WERI-Rb-1 (cell line): ENCODE measurements around the gene ANKRD44.

Source experiments
- DNase-seq: peaks from one replicate; pipeline ENCODE4 v3.0.0-alpha.2; 2020
- H3K27ac ChIP-seq: fragments of 250-450 bp; sonication (Bioruptor Pico); 2 replicates; pipeline ENCODE4 v1.5.1; 2020; ENCODE audit warnings: mild to moderate bottlenecking, moderate library complexity
- H3K27me3 ChIP-seq: fragments of 250-450 bp; sonication (Bioruptor Pico); 2 replicates; pipeline ENCODE4 v1.5.1; 2021; ENCODE audit warnings: mild to moderate bottlenecking, low read depth, moderate library complexity; ENCODE audit not compliant: insufficient read depth, severe bottlenecking
- H3K36me3 ChIP-seq: fragments of 250-450 bp; sonication (Bioruptor Pico); 2 replicates; pipeline ENCODE4 v1.5.1; 2020; ENCODE audit warnings: mild to moderate bottlenecking, moderate library complexity
- H3K4me3 ChIP-seq: 2 replicates; pipeline ENCODE4 v1.5.1; 2011; ENCODE audit warnings: low read depth, mild to moderate bottlenecking, control low read depth, low read length
- H3K9me3 ChIP-seq: fragments of 250-450 bp; sonication (Bioruptor Pico); 2 replicates; pipeline ENCODE4 v1.5.1; 2021; ENCODE audit warnings: mild to moderate bottlenecking, moderate library complexity; ENCODE audit not compliant: severe bottlenecking
- TF ChIP-seq, protein P1 (sequence below): IDR thresholded peaks from 2 replicates; pipeline ENCODE4 v1.5.1; 2011; ENCODE audit warnings: low read depth, mild to moderate bottlenecking, control low read depth, inconsistent platforms, low read length

The ANKRD44 gene

DNA sequence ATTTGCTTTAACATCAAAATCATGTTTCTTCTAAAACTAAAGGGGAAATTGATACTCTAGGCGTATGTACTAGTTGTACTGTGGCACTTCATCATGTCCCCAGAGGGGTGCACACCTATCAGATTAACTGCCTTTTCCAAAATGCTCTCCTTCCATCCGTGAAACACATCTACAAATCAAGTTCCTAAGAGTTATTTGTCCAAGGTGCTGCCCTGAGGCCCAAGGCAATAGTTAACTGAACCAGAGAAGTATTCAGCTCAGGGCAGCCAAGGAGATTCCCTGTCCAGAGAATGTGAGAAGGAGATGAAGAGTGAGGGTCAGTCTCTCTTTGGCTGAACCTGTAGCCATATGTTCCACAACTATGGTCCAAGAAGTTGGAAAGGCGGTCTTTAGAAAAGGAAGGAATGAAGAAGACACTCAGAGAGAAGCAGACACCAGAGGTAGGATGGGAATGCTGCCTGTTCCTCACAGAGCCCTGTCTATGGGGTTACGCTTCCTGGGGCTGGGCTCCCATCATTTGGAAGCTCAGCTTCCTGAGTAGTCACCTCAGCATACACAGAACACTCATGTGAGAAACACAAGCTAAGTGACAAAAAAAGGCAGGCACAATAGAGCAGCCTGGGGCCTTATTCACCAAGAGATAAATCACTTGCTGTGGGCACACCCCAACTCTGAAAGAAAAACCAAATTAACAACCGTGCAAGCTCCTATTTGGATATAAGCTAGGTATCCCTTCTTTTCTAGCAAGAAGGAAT, 55.6 kb downstream of the ANKRD44 start:
- DNase-seq: no peak
- Histone ChIP-seq H3K36me3 (no peaks in the 10 kb centered on the region), H3K4me3 (no peak overlapping the region), H3K27me3 (no peaks in the 10 kb centered on the region), H3K9me3 (no peaks in the 10 kb centered on the region), H3K27ac (no peak overlapping the region)
- TF ChIP-seq, protein P1, sequence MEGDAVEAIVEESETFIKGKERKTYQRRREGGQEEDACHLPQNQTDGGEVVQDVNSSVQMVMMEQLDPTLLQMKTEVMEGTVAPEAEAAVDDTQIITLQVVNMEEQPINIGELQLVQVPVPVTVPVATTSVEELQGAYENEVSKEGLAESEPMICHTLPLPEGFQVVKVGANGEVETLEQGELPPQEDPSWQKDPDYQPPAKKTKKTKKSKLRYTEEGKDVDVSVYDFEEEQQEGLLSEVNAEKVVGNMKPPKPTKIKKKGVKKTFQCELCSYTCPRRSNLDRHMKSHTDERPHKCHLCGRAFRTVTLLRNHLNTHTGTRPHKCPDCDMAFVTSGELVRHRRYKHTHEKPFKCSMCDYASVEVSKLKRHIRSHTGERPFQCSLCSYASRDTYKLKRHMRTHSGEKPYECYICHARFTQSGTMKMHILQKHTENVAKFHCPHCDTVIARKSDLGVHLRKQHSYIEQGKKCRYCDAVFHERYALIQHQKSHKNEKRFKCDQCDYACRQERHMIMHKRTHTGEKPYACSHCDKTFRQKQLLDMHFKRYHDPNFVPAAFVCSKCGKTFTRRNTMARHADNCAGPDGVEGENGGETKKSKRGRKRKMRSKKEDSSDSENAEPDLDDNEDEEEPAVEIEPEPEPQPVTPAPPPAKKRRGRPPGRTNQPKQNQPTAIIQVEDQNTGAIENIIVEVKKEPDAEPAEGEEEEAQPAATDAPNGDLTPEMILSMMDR: no peak

DNA sequence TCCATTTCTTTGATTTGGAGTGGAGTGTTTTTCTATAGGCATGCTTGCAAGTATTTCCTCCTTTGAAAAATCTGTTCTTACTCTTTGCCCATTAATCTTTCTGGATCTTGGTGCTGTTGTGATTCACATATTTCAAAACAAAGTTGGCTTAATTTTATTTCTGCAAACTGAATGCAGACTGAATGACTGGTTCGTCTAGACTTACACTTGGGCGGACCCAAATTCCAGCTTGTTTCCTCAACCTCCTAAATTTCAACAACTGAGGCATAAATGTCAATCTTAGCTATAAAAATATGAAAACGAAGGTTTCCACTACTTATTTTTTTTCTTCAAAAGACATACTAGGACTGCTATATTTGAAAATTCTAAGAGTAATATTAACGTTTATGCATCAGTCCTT, 59.0 kb downstream of the ANKRD44 start:
- Histone ChIP-seq H3K27ac (no peak overlapping the region), H3K4me3 (no peak overlapping the region), H3K27me3 (no peaks in the 10 kb centered on the region), H3K36me3 (no peaks in the 10 kb centered on the region), H3K9me3 (no peaks in the 10 kb centered on the region)
- TF ChIP-seq, protein P1: no peak
- no peak for DNase-seq

DNA sequence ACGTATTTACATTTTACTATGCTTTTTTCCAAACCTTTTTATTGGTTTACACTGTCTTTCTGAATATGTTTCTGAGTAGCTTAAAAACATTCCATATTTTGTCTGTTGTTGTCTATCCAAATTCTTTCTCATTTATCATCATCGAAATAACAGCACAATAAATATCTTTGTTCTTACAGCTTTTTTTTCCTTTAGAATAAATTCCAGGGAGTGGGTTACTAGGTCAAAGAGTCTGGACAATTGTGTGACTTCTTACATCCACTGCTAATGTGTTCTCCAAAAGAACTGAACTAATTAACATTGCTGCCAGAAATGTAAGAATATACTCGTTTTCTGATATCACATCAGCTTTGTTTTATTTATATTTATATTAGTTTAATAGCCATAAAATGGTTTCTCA, 59.4 kb downstream of the ANKRD44 start:
- TF ChIP-seq, protein P1: no peak

DNA sequence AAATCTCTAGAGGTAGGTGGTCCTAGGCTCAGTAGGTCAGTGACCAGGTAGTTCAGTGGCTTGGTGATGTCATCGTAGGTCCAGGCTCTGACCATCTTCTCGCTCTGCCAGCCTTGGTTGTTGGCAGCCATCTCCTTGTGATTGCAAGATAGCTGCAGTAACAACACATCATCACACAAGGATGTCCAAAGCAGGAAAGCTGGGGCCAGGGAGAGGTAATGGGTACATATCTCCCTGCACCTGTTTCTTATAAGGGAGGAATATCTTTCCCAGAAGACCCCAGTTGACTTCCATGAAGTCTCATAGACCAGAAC, 60.5 kb downstream of the ANKRD44 start:
- H3K4me3 ChIP-seq: no peak overlapping the region
- H3K36me3 ChIP-seq: no peaks in the 10 kb centered on the region
- H3K27me3 ChIP-seq: no peaks in the 10 kb centered on the region
- TF ChIP-seq, protein P1: no peak
- H3K27ac ChIP-seq: no peak overlapping the region
- DNase-seq: no peak
- no peaks in the 10 kb centered on the region for H3K9me3 ChIP-seq

More for the DNA sequence above, 59.4 kb downstream of the ANKRD44 start:
- Histone ChIP-seq H3K27ac (no peak overlapping the region), H3K27me3 (no peaks in the 10 kb centered on the region), H3K4me3 (no peak overlapping the region), H3K36me3 (no peaks in the 10 kb centered on the region), H3K9me3 (no peaks in the 10 kb centered on the region)
- no peak for DNase-seq

DNA sequence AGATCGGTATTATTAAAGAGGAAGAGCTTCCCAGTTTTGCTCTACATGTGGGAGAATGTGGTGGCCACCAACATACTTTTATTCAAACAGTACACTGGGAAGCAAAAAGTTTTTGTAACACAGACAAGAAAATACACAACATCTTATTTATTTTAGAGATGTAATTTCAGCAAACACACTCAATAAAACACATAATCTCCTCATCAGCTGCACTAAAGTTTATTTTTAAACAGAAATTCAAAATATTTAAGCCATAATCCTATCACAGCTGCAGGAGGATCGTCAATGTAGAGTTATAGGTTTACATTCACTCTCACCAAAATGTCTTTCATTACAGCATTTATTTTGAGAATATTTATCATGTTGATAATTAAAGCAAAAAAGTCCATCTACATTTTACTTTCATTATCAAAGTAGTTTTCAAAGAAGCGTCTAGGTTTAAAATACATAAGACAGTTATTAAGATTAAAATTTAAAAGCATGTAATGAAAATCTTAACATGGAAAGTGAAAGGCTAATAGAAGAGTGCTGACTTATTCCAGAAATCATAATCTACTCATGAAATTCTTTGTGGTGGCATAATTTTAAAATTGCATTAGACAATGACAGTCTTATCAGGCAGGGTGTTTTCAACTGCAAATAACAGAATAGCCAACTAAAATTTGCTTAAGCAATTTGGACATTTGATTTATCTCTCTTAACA, 61.0 kb downstream of the ANKRD44 start:
- DNase-seq: no peak
- TF ChIP-seq, protein P1: no peak
- Histone ChIP-seq H3K9me3 (no peaks in the 10 kb centered on the region), H3K36me3 (no peaks in the 10 kb centered on the region), H3K27me3 (no peaks in the 10 kb centered on the region), H3K4me3 (no peak overlapping the region), H3K27ac (no peak overlapping the region)
